NCI-H446 (cell line): Measurements from ENCODE around the gene DGKB.
A peak's percentile ranks its signal among the peaks of the same experiment; 100 is the strongest.
"Not testable (repeated sequence)": the region's sequence is repeated elsewhere in the genome, so short reads cannot be mapped to it uniquely, and the experiment has no call there.

Experiments used
- DNase-seq, 2 experiments: peaks; one replicate each; lab custom pipeline; 2025; lab: John Stamatoyannopoulos, UW

The DGKB gene

DNA sequence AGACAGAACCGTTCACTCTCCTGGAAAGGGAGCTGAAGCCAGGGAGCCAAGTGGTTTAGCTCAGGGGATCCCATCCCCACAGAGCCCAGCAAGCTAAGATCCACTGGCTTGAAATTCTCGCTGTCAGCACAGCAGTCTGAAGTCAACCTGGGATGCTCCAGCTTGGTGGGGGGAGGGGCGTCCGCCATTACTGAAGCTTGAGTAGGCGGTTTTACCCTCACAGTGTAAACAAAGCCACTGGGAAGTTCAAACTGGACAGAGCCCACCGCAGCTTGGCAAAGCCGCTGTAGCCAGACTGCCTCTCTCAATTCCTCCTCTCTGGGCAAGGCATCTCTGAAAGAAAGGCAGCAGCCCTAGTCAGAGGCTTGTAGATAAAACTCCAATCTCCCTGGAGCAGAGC is 443.7 kb downstream of the DGKB start:
- not testable (repeated sequence) for DNase-seq

DNA sequence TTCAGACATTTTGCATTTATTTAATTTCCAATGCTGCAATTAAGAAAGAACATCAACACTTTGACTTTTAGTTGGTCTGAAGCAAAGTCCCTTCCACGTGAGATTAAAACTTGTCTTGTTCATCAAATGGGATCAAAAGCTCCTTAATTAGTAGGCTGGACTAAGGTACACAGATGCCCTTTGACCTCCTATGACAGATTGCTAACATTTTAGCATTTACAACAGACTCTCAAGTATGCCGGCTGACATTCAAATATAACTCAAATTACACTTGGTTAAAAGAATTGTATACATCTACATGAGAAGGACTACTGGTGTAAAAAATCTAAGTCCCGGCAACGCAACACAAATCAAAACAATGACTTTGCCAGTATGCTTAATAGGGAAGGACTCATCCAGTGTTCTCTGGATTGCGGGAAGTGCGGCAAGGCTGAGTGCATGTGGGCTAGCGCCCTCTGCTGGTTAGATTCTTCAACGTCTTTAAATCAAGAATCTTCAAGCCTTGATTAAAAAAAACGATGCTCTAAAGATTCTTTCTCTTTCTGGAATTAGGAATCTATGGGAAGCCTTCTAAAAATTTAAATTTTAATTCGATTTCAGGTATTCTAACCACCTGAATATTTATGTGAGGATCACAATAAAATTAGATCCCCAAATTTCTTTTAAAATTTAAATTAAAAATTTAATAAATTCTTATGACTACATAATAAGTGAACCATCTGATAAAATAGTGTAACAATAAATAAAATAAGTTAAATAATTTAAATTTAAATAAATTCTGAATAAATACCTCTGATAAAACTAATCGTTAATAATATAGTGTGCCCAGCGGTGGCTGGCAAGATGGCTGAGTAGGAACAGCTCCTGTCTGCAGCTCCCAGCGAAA is 444.7 kb downstream of the DGKB start:
- DNase-seq = peak; percentile 83 to 94

DNA sequence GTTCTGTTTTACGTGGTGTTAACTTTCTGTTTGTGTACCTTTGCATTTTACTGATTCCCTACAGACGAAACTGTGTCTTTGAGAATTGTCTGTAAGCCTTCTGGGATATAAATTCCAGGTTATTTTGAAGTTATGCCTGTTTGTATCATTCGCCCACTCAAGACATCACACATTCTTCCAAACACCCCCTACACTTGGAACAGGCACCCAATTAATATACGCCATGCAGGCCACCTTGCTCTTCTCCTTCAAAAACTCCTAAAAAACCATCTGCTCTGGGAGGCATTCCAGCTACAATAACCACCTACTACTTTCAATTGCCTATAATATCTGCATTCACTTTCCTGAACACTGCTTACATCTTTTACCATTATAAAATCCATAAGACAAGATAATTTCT is 453.3 kb downstream of the DGKB start:
- DNase-seq = peak in 1 of 2 experiments; percentile 2

DNA sequence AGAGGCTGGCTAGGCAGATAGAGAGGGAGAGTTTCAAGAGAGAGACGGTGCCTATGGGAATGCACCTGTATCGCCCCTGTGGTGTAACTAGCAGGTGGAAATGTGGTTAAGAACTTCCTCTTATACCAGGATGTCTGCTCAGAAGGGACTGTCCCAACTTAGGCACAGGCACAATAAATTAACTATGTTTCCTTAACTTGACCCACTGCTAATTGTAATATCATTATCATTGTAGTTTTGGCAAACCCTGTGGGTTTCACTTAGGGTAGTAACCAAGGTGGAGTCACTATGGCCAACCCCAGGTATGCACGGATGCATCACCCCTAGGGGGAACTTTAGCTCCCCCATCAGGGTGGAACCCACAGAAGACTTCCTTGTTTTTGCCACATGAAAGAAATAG is 455.7 kb downstream of the DGKB start:
- no peak for DNase-seq

DNA sequence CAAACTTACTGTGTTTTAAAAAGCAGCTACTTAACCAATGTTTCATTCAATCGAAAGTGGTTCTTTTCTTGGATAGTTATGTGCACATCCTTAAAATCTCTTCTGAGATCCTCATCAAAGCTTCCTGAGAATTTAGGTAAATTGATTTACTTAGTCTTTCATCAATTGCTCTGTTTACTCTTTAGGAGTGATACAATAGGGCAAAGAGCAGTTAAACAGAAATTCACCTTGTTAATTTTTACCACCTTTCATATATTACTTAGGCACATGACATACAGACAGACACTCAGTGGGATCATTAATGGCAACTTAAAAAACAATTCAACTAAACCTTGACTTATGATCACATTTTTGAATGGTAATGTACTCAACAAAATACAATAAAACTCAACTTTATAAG is 456.3 kb downstream of the DGKB start:
- DNase-seq = no peak

DNA sequence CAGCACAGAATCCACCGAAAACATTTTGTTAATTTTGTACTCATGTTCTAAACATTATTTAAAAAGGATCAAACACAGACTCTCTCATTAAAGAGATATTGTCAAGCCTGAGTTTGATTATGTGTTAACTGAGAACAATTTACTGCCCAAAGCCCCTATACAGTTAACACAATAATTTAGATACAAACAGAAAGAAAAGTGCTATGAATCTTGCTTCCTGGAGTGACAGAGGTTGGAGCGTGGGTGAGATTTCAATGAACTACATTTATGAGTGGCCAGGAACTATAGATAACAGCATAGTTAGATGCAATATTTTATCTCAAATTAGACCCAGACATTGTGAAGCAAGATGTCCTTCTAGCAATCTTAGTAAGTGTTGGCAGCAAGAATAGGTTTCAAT is 464.2 kb downstream of the DGKB start:
- DNase-seq = no peak

DNA sequence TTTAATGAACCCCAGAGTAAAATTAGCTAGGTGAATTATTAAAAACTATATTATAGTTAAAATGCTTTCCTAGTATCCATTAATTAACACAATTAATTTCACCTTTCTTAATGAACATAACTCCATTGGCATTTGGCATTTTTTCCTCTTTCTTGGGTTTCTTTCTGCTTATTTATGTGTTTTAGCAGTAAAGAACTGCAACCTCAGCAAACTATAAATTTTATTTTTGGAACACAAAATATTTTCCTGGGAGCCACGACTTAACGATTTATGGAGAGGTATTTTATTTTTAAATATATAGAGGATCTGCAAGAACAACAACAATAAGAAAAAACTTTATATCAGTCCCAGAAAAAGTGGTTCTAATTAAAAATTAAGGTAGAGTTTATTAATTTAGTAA is 465.7 kb downstream of the DGKB start:
- no peak for DNase-seq

DNA sequence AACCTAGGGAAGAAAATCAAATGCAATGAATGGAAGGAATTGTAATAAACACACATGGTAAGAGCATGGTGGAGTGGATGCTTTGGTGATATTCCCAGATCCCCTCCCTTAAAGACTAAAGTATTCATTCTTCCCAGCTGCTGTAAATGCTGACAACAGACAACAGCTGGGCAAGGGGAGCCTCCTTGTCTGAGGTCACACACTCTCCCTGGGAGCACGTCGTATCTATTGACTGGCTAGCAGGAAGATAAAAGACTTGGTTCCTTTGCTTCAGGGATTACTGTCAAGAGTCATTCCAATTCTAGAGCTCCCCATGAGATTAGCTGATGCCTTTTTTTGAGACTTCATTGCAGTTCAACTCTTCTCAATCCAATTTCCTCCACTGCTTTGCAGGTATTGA is 469.6 kb downstream of the DGKB start:
- no peak for DNase-seq

DNA sequence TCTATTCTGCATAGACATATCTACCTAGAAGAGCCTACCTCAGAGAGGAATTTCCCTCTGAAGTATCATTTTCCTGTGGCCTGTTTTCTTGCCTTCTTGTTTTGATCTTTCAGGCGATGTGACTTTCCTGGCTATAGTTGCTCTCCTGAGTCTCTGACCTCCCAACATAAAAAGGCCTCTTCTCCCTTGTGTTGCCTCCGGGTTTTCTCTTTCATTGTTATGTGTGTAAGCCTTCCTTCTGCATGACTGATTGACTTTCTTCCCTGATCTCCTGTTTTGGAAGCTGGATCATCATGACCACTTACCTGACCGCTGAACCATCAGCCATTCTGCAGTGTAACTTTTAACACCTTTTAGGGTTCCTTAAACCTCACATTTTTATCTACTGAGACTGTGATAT is 471.6 kb downstream of the DGKB start:
- DNase-seq = no peak

DNA sequence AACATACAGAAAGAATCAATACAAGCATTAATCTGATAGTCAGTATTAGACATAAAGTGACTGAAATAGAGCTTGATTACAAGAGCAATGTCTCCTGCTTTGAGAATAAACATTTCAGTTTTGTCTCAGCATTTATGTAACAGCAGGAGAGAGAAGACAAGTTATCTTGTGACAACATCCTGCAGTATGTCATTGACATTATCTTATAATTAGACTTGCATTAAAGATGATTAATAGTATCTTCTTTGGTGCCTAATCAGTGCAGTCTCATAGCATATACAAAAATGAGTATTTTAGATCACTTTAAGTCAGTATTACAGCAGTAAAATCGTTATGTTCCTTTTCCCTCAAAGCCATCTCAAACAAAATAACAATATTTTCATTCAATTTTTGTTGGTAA is 477.0 kb downstream of the DGKB start:
- DNase-seq = no peak

DNA sequence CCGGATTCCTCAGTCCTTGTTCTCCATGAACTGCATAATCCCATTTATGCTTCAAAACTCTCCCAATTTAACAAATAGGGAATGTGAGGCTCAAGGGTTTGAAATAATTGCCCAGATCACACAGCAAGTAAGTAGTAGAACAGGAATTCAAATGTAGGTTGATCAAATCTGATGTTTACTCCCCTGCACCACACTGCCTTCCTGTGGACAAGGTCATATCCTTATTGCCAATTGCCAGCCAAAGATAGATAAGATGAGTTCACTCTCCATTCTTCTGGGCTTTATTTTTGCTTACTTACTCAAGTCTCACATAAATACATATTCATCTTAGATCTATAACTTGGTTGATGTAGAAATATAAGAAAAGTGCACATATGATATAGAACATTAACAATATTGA is 477.9 kb downstream of the DGKB start:
- no peak for DNase-seq

DNA sequence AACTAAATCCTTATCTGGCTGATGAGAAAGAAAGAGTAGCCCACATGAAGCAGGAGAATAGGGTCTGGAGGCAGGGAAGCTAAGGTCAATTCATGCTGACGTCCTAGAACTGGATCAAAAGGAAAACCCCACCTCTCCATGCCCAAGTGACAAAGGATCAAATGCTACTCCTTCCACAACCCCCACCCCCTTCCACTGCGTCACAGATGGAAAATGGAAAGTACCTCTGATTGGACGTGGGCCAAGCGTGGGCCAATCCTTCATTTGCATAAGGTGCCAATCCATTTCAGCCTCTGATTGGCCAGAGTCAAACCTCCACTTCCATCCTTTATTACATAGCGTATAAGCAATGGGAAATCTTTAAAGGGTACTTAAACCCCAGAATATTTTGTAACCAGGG is 481.8 kb downstream of the DGKB start:
- DNase-seq = no peak

DNA sequence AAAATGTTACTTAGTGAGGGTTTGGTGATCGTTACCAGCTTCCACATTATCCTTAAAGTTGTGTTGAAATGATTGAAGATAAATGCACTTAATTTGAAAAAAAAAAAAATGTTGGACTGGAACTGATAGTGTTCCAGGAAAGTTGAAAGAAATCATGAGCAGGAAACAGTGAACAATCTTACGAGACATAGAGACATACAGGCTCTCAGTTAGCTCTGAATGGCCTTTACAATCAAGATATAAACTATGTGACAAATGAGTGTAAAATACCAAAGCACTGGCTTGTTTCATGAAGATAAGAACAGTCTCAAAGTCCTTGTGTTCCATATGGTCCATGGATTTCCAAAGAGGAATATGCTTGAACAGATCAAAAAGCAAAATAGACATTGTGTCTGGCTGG is 483.0 kb downstream of the DGKB start:
- no peak for DNase-seq

DNA sequence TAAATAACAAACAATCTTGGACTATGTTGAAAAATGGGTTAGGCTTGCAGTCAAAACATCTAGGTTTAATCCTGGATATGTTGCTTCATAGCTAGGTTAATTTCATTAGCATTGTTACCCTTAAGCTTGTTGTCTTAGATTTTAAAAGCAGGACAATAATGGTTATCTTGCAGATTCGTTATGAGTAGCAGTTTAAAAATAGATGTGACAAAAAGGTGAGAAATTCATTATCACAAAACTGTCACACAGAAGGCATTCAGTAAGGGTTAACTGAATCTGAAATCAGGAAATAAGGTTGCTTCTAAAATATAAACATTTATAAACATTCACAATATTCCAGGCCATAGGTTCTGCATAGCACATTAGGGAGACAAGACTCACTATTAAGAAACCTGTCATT is 483.9 kb downstream of the DGKB start:
- DNase-seq = no peak

DNA sequence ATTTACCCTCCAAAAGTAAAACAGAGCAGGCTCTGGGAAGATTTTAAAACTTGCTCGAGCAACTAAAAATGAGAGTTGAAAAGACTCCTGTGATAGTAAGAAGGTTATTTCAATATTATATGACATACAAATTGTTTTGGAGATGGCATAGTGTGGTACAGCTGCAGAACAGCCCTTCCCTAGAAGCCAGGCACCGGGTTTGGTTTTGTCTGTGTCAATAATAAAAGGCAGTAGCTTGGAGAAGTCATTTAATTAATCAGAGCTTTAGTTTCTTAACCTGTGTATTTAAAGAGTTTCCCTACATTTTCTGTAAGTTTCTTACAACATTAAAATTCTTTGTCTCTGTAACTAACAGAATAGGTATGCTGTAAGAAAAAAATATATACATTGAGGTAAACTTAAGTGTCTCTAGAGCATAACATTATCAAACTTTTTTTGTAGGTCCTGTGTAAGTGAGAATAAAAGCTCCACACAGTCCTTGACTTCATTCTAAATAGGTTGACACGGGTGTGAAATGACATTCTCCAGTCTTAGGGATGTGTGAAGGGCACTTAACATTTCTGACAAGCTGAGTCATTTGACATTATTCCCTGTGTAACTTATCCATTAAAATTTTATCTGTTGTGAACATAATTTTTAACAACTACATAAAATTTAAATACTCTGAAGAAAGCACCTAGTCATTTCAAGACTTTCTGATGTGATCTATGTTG is 488.1 kb downstream of the DGKB start:
- no peak for DNase-seq

DNA sequence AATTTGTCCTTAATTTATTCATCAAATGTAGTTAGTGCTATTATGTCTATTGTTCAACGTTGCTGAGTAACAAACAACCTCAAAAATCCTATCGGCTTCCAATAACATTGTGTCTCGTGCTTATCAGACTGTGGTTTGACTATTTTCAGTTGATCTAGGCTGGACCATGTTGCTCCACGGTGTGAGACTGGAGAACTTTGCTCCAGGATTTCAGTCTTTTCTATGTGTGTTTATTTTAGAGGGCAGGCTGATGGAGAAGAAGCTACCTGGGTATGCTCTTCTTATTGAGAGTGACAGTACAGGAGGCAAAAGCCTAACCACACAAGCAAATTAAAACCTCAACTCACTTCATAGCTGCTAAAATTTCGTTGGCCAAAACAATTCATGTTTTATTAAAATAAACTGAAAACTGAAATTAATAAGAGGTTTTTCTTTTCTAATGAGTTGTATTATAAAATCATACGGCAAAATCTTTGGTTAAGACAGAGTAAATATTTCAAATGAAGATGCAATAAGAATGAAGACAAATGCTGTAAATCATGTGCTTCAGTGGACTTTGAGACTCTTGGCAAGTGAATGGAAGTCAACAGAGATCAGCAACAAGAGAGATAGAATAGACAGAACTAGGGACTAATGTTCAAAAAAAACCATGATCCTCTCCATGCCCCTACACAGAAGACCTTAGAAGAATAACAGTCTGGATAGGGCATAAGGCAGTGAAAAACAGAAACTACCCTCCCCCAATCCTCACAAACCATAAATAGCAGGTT is 495.1 kb downstream of the DGKB start:
- DNase-seq = no peak

DNA sequence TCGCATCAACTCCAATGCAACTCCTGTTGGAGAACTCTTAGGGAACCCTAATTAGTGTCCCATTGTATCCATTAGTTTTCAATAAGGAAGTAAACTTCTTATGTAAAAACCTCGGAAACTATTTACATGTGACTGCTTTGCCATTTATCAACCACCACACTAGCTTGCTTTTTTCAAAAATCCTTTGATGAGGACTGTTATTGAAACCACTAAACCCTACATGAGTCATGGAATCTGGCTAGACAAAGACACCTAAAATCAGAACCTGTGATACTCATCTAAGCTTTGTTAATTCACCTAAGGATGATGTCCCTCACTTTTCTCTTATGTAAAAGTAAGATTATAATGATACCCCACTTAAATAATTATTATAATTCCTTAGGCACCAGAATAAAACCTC is 499.0 kb downstream of the DGKB start:
- DNase-seq = no peak

DNA sequence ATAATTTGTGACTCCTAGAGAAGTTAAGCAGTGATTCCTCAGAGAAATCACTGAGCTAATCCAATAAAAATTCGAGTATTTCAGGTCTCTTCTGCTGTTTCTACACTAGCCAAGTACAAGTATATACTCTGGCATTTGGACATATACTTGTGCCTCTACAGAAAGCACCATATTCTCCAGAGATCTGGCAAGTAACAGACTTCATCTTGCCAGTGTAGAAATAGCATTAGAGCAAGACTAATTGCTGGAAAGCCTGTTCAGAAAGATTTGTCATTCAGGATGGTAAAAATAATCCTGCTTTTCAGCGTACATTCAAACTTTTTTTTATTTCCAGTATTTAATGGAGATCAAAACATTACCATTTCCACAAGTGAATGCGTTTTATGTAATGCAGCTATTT is 502.3 kb downstream of the DGKB start:
- DNase-seq = peak in 1 of 2 experiments; percentile 45

DNA sequence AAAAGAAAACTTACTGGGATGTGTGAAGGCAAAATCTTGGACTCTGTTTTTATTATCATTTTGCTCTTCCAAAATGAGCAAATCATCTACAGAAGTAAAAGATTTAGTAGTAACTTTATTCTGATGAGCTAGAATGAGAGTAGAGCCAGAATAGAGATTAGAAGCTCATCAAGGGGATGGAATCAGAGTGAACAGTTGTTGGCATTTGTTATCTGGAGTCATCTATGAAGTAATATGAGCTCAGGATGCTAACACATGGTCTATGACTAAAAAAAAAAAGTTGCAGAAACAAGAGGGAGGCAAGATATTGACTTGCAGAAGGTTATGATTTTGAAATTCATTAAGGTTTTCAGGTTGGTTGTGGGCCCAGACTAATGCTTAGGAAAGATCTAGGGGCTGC is 504.0 kb downstream of the DGKB start:
- DNase-seq = no peak

DNA sequence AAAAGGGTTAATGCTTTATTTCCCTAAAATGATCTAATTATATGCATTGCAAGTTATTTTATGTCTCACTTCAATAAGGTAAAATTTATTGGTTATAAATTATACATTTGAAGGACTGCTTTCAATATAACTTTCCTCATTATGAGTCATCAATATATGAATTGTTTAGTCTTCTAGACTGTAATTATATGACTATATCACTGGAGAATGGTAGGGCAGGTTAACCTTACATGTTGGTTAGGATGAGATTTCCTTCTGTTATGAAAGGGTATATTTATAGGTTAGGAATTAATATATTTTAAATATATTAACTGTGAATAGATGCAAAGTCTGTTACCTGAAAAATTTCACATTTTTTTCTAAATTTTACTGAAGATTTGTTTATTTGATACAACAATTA is 506.7 kb downstream of the DGKB start:
- DNase-seq = no peak

DNA sequence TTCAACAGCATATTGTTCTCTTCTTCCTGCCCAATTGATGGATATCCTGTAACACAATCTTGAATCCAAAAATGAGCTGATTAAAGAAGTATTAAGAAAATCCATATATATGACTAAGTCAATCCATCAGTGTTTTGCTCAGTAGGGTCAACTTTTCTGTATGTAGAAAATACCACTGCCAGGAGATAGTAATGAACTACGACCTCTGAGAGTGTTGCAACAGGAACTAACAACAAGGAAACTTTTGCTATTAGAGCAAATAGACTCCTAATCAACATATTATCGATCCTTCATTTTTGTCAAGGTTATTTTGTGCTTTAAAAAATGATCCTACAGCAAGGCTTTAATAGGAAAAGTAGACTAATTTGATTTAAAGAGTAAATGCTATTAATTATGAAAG is 507.8 kb downstream of the DGKB start:
- no peak for DNase-seq

DNA sequence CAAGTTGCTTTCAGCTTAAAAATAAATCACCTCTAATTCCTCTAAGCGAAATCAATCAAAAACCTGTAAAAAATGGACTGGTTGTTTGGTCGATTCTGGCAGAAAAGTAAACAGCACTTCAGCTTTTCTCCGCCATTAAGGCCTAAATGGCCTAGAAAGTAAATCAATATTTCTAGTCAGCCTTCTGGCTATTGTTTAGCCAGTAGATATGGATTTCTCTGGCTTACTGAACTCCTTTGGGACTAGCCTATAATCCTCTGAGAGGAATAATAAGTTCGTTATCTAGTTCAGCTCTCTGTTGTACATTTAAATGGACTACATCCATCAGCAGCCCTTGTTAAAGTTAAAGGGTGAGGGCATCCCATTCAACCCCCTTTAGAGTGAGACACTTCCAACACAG is 513.0 kb downstream of the DGKB start:
- DNase-seq = peak in 1 of 2 experiments; percentile 19

DNA sequence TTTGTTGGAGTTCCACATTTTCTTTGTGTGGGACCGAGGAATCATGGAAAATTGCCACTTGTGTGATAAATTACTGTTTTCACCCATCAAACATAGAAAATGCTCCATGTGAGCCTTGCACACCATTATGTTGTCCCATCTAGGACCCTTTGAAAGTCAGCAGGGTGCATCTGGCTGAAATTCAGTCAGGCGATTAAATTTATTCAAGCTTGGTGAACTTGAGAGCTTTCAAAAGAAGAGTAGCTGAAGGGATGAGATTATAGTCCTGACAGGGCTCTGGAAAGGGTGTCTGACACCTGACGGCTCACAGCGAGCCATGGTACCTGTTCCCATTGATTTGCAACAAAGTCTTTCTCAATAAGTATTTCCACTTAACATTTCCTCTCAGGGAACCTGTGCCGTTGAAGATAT is 513.4 kb downstream of the DGKB start:
- DNase-seq = peak; percentile 15 to 51
